ENCODE data around the gene UBB. TPM values are rescaled to one million over a fixed set of nuclear protein-coding genes. Genes with fewer than 3 reads are reported as not detected.

The UBB gene
- total RNA-seq (1,000 to 10,000 TPM in 5 of 7 donors, 100 to 1,000 TPM in 2; 822 to 1,795 (median 1,121) TPM), polyA plus RNA-seq (100 to 1,000 TPM; 697 to 951 (median 938) TPM)
- long read RNA-seq, donor 1, transcript UBB-201 (2 exons, 1,225 nt) = major isoform, 1,283 of 1,304 reads
- long read RNA-seq, donor 1, transcript UBB-203 (2 exons, 1,012 nt) = minor isoform, 8 of 1,304 reads
- long read RNA-seq, donor 1, partial matches to known transcripts = 0 of 1,304 reads
- long read RNA-seq, donor 1, other reads (novel, unspliced or antisense) = 10 of 1,304 reads
- long read RNA-seq, donor 2, transcript UBB-201 (2 exons, 1,225 nt) = major isoform, 906 of 920 reads
- long read RNA-seq, donor 2, transcript UBB-203 (2 exons, 1,012 nt) = minor isoform, 6 of 920 reads
- long read RNA-seq, donor 2, partial matches to known transcripts = 0 of 920 reads
- long read RNA-seq, donor 2, other reads (novel, unspliced or antisense) = 6 of 920 reads

GRCh38 chr17:16380640-16381495 lies at the start of gene UBB:
Gene UBB, plus strand, starts transcription at chr17:16381091. Its CDS starts 817 bp downstream, at chr17:16381908.
- Histone ChIP-seq H3K4me3 (peak within 1 kb of the TSS; percentile 48 to 79 (median 63)), H3K36me3 (peaks cover 0 to 28% (median 15%) of the 10 kb centered on the region in 6 donors), H3K9me3 (no peaks in the 10 kb centered on the region), H3K27ac (peak within 1 kb of the TSS; percentile 89 to 99 (median 95)), H3K4me1 (peaks cover 19 to 60% (median 41%) of the 10 kb centered on the region in 6 donors), H3K27me3 (replicated peaks in 1 of 7) (no peaks in the 10 kb centered on the region)
- 0 to 1% (median 0%) methylated on average over 57 to 67 of the region's 67 CpGs for WGBS, 5 donors
- intact Hi-C loops (cut with DNase I; ENCODE audit: low total_unique reads) = no loop called here
- TF ChIP-seq POLR2A (IDR thresholded peaks at IDR 0.05) = peak; percentile 98 to 99 (median 99)
- peak in 3 of 11 experiments; percentile 24 to 31 (median 28) for TF ChIP-seq CTCF (IDR thresholded peaks at IDR 0.05 in 8 of 11, conservative IDR thresholded peaks at IDR 0.05 in 3 of 11)
- peak; percentile 90 to 100 (median 99) for TF ChIP-seq POLR2AphosphoS5 (IDR thresholded peaks at IDR 0.05)
- peak; percentile 98 for DNase-seq

DNA sequence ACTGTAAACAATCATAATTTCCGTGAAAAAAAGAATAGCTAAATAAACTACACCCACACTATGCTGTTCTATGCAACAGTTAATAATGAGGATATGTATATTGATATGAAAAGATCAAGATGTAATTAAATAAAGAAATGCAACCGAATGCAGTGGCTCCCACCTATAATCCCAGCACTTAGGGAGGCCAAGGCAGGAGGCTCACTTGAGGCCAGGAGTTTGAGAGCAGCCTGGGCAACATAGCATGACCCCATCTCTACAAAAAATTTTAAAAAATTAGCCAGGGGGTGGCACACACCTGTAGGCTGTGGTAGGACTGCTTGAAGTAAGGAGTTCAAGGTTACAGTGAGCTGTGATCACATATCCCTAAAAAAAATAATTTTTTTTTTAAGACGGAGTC lies 42.5 kb upstream of the UBB start:
- H3K27me3 ChIP-seq (replicated peaks in 1 of 7) = no peaks in the 10 kb centered on the region
- no peaks in the 10 kb centered on the region for H3K4me1 ChIP-seq
- TF ChIP-seq POLR2A (IDR thresholded peaks at IDR 0.05) (no peak), POLR2AphosphoS5 (IDR thresholded peaks at IDR 0.05) (no peak), CTCF (IDR thresholded peaks at IDR 0.05 in 8 of 11, conservative IDR thresholded peaks at IDR 0.05 in 3 of 11) (no peak)
- H3K9me3 ChIP-seq = no peaks in the 10 kb centered on the region
- DNase-seq = no peak
- WGBS, 5 donors = 93 to 99% (median 94%) methylated on average over 3 of the region's 3 CpGs
- intact Hi-C loops (cut with DNase I; ENCODE audit: low total_unique reads) = no loop called here
- no peak overlapping the region for H3K27ac ChIP-seq
- no peak overlapping the region for H3K4me3 ChIP-seq
- H3K36me3 ChIP-seq = peaks cover 0 to 15% (median 7%) of the 10 kb centered on the region in 6 donors

- Histone ChIP-seq H3K27me3 (replicated peaks in 1 of 7) (no peaks in the 10 kb centered on the region), H3K4me3 (no peak overlapping the region), H3K9me3 (no peaks in the 10 kb centered on the region), H3K4me1 (no peaks in the 10 kb centered on the region), H3K36me3 (peaks cover 0 to 25% (median 7%) of the 10 kb centered on the region in 6 donors), H3K27ac (no peak overlapping the region)
- WGBS, 5 donors = 94 to 100% (median 95%) methylated on average over 1 of the region's 1 CpG
- intact Hi-C loops (cut with DNase I; ENCODE audit: low total_unique reads) = no loop called here
- no peak for TF ChIP-seq CTCF (IDR thresholded peaks at IDR 0.05 in 8 of 11, conservative IDR thresholded peaks at IDR 0.05 in 3 of 11)
- TF ChIP-seq POLR2A (IDR thresholded peaks at IDR 0.05) = no peak
- no peak for TF ChIP-seq POLR2AphosphoS5 (IDR thresholded peaks at IDR 0.05)
- no peak for DNase-seq
Observed at GRCh38 chr17:16339402-16339801, 41.5 kb upstream of the UBB start.
